Ovary (tissue), 3 donors: ENCODE data around the gene ASPN.

Experiments
- CTCF ChIP-seq, 3 donors: fragments of 450-650 bp in 2 of 3; fragments of 200-600 bp in 1 of 3; IDR thresholded peaks; one replicate each; pipeline versions ENCODE4 v1.5.1 to v1.8.0; 2016 to 2022; ENCODE audit warnings: antibody characterized with exemption in 3 of 3, mild to moderate bottlenecking in 1 of 3
- EP300 ChIP-seq: sonication (generic); formaldehyde crosslinking; IDR thresholded peaks from one replicate; pipeline ENCODE4 v1.6.1; 2017; ENCODE audit warnings: antibody characterized with exemption
- POLR2A ChIP-seq: fragments of 450-650 bp; IDR thresholded peaks from one replicate; pipeline ENCODE4 v1.6.1; 2017; ENCODE audit warnings: antibody characterized with exemption, mild to moderate bottlenecking, moderate library complexity
- donor health status: DM: no; HTN: no; CAD: no.

- TF ChIP-seq POLR2A: no peak
- TF ChIP-seq CTCF (IDR thresholded peaks at IDR 0.05): no peak
- TF ChIP-seq EP300: no peak
These were observed 35.9 kb upstream of the ASPN start for GRCh38 chr9:92518199-92518598.
